Activated T-cell treated with anti-CD3 and anti-CD28 coated beads, Interleukin-2, amount 50 U/mL, for 72 hours (primary cell): Measurements from ENCODE around the gene SSBP2. TPM values are rescaled to one million over a fixed set of nuclear protein-coding genes. Genes with fewer than 3 reads are reported as not detected.
"Not testable (repeated sequence)": the region's sequence is repeated elsewhere in the genome, so short reads cannot be mapped to it uniquely, and the experiment has no call there.

Source experiments
- ATAC-seq, 2 donors: fragments of 150-1000 bp; cut with Tn5 transposase; replicated peaks in 1 of 2; 2 replicates each; pipeline ENCODE4 v1.10.0; 2021; ENCODE audit warnings: moderate library complexity in 2 of 2, mild to moderate bottlenecking in 1 of 2
- DNase-seq, 2 donors: peaks; one replicate each; pipeline ENCODE4 v3.0.0; 2021 to 2022; ENCODE audit warnings: mixed read lengths in 1 of 2
- H3K27ac Mint-ChIP-seq: one replicate; pipeline ENCODE4 v1.8.0; 2022; ENCODE audit warnings: mild to moderate bottlenecking, moderate library complexity, mixed read lengths
- H3K27me3 Mint-ChIP-seq: one replicate; pipeline ENCODE4 v1.8.0; 2022; ENCODE audit warnings: low read depth, mixed read lengths
- H3K36me3 Mint-ChIP-seq, 2 donors: one replicate each; pipeline ENCODE4 v1.8.0; 2022; ENCODE audit warnings: mixed read lengths in 2 of 2, mild to moderate bottlenecking in 1 of 2; ENCODE audit not compliant: insufficient read depth in 2 of 2
- H3K4me1 Mint-ChIP-seq: one replicate; pipeline ENCODE4 v1.8.0; 2022; ENCODE audit warnings: low read depth, mixed read lengths
- H3K4me3 Mint-ChIP-seq, 2 donors: one replicate each; pipeline ENCODE4 v1.8.0; 2022; ENCODE audit warnings: mild to moderate bottlenecking in 2 of 2, mixed read lengths in 2 of 2, moderate library complexity in 2 of 2
- H3K9me3 Mint-ChIP-seq, 2 donors: one replicate each; pipeline ENCODE4 v1.8.0; 2022; ENCODE audit warnings: mixed read lengths in 2 of 2
- total RNA-seq, 2 donors: library from RNA; stranded (reverse); gene quantifications; one replicate each; pipeline ENCODE4 v1.2.3, GENCODE V29; 2022

The SSBP2 gene
- total RNA-seq, 2 donors from 2014 or later, result 13.5 to 17.5 TPM

DNA sequence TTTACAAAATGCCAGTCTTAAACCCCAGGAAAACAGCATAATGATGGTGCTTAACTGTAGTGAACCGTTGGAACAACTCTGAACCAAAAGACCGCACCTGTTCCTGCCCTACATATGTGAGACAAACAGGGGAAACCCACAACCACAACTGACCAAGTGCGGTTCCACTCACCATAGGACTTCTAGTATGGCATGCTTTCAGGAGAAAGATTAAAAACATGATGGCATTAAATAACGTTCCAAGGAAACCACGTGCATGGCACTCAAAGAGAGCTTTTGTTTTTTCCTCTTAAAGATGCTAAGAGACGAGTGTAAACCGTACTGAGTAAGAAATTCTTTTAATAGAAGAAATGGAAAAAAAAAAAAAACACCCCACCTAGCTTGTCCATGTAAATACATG is 119.8 kb downstream of the SSBP2 start:
- Mint-ChIP-seq H3K36me3 (peaks cover 4 to 8% of the 10 kb centered on the region in 2 donors), H3K27me3 (no peaks in the 10 kb centered on the region), H3K9me3 (peaks cover 0 to 3% of the 10 kb centered on the region in 2 donors), H3K4me3 (no peak overlapping the region), H3K4me1 (peaks cover 14% of the 10 kb centered on the region), H3K27ac (no peak overlapping the region)
- ATAC-seq (peak; percentile 61 to 67), DNase-seq (peak; percentile 32 to 39)

DNA sequence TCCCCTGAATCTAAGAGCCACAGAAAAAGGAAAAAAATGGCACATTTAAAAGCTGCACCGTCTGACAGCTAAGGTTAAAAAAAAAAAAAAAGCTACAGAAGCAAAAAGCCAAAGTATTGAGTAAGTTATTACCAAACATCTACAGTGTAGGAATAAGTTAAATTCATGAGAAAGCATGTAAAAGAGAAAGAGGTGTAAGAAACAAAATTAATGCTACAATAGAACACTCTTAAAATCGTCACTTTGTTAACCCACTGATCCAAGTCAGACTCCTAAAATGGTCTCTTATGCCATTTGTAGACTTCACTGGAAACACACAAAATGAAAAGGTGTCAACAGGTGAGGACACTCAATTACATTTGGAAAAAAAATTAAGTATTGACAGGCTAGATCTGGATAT is 120.2 kb downstream of the SSBP2 start:
- Mint-ChIP-seq H3K27ac (no peak overlapping the region), H3K4me3 (peak overlapping the region; percentile 11 to 22), H3K36me3 (peaks cover 4 to 8% of the 10 kb centered on the region in 2 donors), H3K27me3 (no peaks in the 10 kb centered on the region), H3K9me3 (peaks cover 0 to 3% of the 10 kb centered on the region in 2 donors), H3K4me1 (peaks cover 14% of the 10 kb centered on the region)
- DNase-seq (no peak), ATAC-seq (no peak)

DNA sequence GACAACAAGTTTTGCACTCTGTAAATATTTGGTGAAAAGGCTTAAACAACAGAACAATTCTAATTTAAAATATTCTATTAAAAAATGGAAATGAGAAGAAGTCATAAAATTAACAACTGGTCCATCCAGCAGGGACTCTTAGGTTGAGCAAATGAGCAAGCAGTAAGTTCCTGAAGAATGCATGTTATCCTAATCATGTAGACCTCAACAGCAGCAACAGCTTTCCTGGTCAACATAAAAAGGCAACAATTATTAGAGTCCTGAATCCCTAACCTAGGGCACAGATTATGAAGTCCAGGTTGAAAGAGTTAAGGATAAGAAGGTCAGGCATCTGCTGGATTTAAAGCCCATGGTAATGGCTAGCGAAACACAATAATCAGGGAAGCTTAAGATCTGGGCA is 120.9 kb downstream of the SSBP2 start:
- ATAC-seq (no peak), DNase-seq (no peak)
- Mint-ChIP-seq H3K27ac (no peak overlapping the region), H3K36me3 (peaks cover 4 to 8% of the 10 kb centered on the region in 2 donors), H3K4me3 (no peak overlapping the region), H3K9me3 (peaks cover 0 to 3% of the 10 kb centered on the region in 2 donors), H3K4me1 (peaks cover 14% of the 10 kb centered on the region), H3K27me3 (no peaks in the 10 kb centered on the region)

DNA sequence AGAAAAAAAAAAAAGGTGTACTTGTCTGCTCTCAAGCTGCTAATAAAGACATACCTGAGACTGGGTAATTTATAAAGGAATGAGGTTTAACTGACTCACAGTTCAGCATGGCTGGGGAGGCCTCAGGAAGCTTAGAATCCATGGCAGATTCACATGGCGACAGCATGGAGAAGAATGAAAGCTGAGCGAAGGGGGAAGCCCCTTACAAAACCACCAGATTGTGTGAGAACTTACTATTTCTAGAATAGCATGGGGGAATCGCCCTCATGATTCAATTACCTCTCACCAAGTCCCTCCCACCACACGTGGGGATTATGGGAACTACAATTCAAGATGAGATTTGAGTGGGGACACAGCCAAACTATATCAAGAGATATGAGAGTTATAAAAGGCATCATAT is 122.8 kb downstream of the SSBP2 start:
- H3K4me1 Mint-ChIP-seq, result peaks cover 14% of the 10 kb centered on the region
- not testable (repeated sequence) for H3K4me3 Mint-ChIP-seq, H3K27ac Mint-ChIP-seq, H3K9me3 Mint-ChIP-seq, DNase-seq, H3K27me3 Mint-ChIP-seq, H3K36me3 Mint-ChIP-seq
- peak in 1 of 2 donors; percentile 13 for ATAC-seq

DNA sequence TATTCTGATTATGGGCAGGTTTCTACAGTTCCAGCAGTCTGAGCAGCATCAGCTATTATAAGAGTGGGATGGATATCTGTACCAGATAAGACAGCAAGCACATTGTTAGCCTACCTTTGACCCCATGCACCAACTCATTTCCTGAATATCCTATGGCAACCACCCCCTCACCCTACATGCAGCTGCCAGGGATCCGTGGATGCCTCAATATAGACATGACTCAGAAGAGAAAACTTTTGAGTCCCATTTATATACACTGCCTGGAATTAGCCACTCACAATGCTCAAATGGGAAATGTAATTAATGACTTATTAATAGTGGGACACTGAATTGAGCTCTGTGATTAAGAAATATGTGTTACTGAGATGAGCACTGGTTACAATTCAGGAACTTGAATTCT is 124.4 kb downstream of the SSBP2 start:
- peaks cover 0 to 4% of the 10 kb centered on the region in 2 donors for H3K9me3 Mint-ChIP-seq
- no peaks in the 10 kb centered on the region for H3K27me3 Mint-ChIP-seq
- DNase-seq (no peak), ATAC-seq (no peak)
- H3K36me3 Mint-ChIP-seq, result peaks cover 4 to 8% of the 10 kb centered on the region in 2 donors
- no peak overlapping the region for H3K27ac Mint-ChIP-seq
- peaks cover 14% of the 10 kb centered on the region for H3K4me1 Mint-ChIP-seq
- H3K4me3 Mint-ChIP-seq, result no peak overlapping the region

DNA sequence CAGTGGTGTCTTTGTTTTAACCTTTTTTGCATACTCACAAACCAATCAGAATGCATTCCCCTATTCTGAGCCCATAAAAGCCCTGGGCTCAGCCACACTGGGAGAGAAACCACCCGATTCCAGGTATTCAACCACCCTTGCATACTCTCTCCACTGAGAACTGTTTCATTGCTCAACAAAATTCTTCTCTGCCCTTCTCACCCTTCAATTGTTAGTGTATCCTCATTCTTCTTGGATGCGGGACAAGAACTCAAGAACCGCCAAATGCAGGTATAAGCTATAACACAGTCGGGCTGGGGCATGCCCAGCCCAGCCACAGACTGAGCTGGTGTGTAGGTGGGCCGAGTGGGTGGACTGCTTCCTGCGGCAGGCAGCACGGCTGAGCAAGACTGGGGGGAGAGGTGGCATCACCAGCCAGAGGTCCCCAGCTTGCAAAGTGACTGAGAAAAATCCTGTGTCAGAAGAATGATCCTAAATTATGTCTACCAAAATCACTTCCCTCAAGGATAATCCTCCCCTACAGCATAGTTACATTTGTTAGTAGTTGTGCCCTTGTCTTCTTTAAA is 141.0 kb downstream of the SSBP2 start:
- H3K9me3 Mint-ChIP-seq, result peaks cover 1 to 5% of the 10 kb centered on the region in 2 donors
- DNase-seq, result no peak
- peaks cover 4 to 21% of the 10 kb centered on the region in 2 donors for H3K36me3 Mint-ChIP-seq
- H3K4me3 Mint-ChIP-seq, result no peak overlapping the region
- H3K27me3 Mint-ChIP-seq, result no peaks in the 10 kb centered on the region
- H3K4me1 Mint-ChIP-seq, result no peaks in the 10 kb centered on the region
- H3K27ac Mint-ChIP-seq, result no peak overlapping the region
- ATAC-seq, result no peak

DNA sequence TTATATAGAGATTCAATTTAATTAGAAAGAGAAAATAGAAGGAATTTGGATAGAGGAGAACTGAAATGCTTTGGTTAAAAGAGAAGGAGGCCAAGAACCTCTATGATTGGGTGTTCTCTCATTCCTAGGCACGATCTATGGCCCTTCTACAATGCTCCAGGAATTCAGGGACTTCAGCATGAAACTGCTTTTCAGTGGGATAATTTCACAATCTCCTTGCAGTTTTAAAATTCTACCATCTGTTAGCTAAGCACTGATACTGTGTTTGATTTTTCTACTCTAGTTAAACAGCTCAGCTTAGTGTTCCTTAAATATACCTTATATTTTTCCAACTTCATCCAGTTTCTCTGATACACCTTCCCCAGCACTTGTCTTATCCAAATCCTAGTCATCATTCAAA is 141.9 kb downstream of the SSBP2 start:
- no peak for ATAC-seq
- H3K9me3 Mint-ChIP-seq, result peaks cover 1 to 5% of the 10 kb centered on the region in 2 donors
- no peaks in the 10 kb centered on the region for H3K27me3 Mint-ChIP-seq

DNA sequence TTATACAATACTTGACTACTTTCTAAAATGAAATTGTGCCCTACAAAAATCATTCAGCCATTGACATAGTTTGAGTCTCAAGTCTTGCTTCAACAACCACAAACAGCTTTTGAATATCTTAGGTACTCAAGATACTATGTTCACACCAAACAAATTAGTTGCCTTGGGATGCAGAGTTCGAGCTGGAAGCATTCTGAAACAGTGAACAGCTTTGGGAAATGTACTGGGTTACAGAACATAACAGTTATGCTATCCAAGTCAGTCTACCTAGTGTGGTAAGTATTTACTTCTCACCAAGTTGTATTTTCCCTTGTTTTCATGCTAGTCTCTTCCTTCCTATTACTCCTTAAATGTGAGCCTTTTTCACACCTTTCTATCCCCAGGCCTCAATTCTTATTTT is 143.2 kb downstream of the SSBP2 start:
- no peak for ATAC-seq
- H3K27ac Mint-ChIP-seq, result no peak overlapping the region
- peaks cover 1 to 5% of the 10 kb centered on the region in 2 donors for H3K9me3 Mint-ChIP-seq
- no peaks in the 10 kb centered on the region for H3K27me3 Mint-ChIP-seq
- no peak for DNase-seq
- peaks cover 2 to 17% of the 10 kb centered on the region in 2 donors for H3K36me3 Mint-ChIP-seq
- no peak overlapping the region for H3K4me3 Mint-ChIP-seq
- H3K4me1 Mint-ChIP-seq, result no peaks in the 10 kb centered on the region

More for the DNA sequence above, 141.9 kb downstream of the SSBP2 start:
- no peak overlapping the region for H3K4me3 Mint-ChIP-seq
- H3K4me1 Mint-ChIP-seq, result no peaks in the 10 kb centered on the region
- peaks cover 2 to 17% of the 10 kb centered on the region in 2 donors for H3K36me3 Mint-ChIP-seq
- DNase-seq, result no peak
- H3K27ac Mint-ChIP-seq, result no peak overlapping the region

DNA sequence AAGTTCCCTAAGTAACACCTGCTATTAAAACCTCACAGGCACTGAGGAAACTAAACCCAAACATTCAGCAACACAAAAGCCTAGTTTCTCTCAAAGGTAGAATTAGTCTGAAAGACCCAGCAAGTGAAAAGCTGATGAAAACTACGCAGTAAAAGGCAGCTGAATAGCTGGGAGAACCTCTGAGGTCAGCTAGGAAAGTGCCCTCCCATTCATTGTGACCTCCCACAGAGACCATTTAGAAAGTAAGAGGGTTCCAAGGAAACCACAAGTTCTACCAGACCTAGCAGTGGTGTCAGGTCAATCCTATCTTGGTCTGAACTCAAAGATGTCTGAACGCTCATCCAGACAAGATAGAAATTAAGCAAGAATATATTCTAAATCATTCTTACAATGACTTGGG is 144.7 kb downstream of the SSBP2 start:
- no peak for ATAC-seq
- H3K27me3 Mint-ChIP-seq, result no peaks in the 10 kb centered on the region
- H3K36me3 Mint-ChIP-seq, result peaks cover 2 to 14% of the 10 kb centered on the region in 2 donors
- no peak overlapping the region for H3K4me3 Mint-ChIP-seq
- H3K27ac Mint-ChIP-seq, result no peak overlapping the region
- no peak for DNase-seq
- H3K4me1 Mint-ChIP-seq, result no peaks in the 10 kb centered on the region
- H3K9me3 Mint-ChIP-seq, result peaks cover 1 to 5% of the 10 kb centered on the region in 2 donors

DNA sequence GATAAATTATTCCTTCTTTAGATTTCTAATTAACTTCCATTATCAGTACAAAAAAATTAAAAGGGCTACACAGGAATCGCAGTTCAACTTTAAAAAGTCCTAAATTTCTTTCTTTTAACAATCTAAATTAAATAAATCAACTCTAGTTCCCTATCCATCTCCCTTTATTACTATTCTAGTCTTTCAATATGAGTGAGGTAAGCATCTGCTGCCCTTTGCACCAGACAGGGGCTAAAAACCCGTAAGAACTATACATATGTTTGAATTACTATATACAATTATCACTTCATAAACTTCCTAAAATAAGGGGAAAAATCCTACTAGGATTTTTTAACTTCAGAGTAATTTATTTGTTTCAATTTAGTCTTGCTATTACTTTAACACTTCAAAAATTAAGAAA is 145.6 kb downstream of the SSBP2 start:
- Mint-ChIP-seq H3K27me3 (no peaks in the 10 kb centered on the region), H3K27ac (no peak overlapping the region), H3K4me3 (no peak overlapping the region), H3K36me3 (peaks cover 2 to 11% of the 10 kb centered on the region in 2 donors), H3K9me3 (peaks cover 1 to 5% of the 10 kb centered on the region in 2 donors), H3K4me1 (no peaks in the 10 kb centered on the region)
- ATAC-seq (no peak), DNase-seq (no peak)

DNA sequence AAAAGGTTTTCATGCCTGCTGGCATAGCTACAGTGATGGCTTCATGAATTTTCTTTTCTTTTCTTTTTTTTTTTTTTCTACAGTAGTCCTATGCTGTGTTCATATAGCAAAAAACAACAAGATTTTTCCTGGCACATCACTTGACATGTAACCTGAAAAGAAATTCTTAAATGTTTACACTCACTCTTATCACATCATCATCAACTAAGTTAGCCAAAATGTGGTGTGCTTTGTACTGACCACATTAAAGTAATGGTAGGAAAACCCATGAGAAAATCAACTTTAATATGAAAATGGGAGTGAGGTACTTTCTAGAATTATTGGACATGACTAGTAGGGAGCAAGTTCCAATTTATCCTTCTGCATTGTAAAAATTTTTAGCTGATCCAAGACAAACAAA is 146.7 kb downstream of the SSBP2 start:
- Mint-ChIP-seq H3K9me3 (no peaks in the 10 kb centered on the region), H3K4me1 (no peaks in the 10 kb centered on the region), H3K27me3 (no peaks in the 10 kb centered on the region), H3K27ac (no peak overlapping the region), H3K36me3 (peaks cover 0 to 5% of the 10 kb centered on the region in 2 donors), H3K4me3 (no peak overlapping the region)
- ATAC-seq (no peak), DNase-seq (no peak)

DNA sequence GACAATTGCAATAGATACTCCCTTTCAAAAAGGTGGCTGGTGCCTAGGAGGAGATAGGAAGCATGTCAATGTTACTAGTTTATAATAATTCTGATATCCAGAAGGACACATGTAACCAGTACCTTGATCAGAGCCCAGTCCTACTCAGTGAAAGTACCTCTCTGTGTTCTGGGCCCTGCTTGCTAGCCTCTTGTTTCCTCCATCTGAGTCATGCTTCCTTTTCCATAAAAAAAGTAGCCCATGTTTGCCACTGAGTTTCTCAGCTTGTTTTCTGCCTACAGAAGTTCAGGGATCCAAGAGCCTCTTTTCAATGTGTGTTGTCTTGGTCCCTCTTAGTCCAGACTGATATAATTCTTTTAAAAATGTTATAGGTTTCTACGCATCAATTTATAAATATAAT is 149.0 kb downstream of the SSBP2 start:
- Mint-ChIP-seq H3K9me3 (no peaks in the 10 kb centered on the region), H3K27me3 (no peaks in the 10 kb centered on the region), H3K36me3 (peaks cover 0 to 9% of the 10 kb centered on the region in 2 donors), H3K27ac (no peak overlapping the region), H3K4me1 (no peaks in the 10 kb centered on the region), H3K4me3 (no peak overlapping the region)
- DNase-seq (no peak), ATAC-seq (no peak)

DNA sequence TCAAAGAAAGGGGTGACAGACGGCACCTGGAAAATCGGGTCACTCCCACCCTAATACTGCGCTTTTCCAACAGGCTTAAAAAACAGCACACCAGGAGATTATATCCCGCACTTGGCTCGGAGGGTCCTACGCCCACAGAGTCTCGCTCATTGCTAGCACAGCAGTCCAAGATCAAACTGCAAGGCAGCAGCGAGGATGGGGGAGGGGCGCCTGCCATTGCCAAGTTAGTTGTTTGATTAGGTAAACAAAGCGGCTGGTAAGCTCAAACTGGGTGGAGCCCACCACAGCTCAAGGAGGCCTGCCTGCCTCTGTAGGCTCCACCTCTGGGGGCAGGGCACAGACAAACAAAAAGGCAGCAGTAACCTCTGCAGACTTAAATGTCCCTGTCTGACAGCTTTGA is 158.8 kb downstream of the SSBP2 start:
- H3K36me3 Mint-ChIP-seq, result peaks cover 6 to 18% of the 10 kb centered on the region in 2 donors
- not testable (repeated sequence) for H3K27me3 Mint-ChIP-seq, H3K27ac Mint-ChIP-seq

More for the DNA sequence above, 158.8 kb downstream of the SSBP2 start:
- H3K4me1 Mint-ChIP-seq, result peaks cover 10% of the 10 kb centered on the region
- DNase-seq, H3K4me3 Mint-ChIP-seq, ATAC-seq, H3K9me3 Mint-ChIP-seq: not testable (repeated sequence)
